ENCODE data around the gene CCDC174.
"Not testable (repeated sequence)": the region's sequence is repeated elsewhere in the genome, so short reads cannot be mapped to it uniquely, and the experiment has no call there.

CCDC174 gene

GRCh38 chr3:14650193-14650592, 1.4 kb upstream of the CCDC174 start:
- peaks cover 10 to 11% of the 10 kb centered on the region in 2 experiments for H3K36me3 ChIP-seq (ENCODE audit: control insufficient read depth in 2 of 2, insufficient read depth in 1 of 2, low read length in 2 of 2)
- H3K4me3 ChIP-seq (ENCODE audit: low read depth, low read length), result no peak overlapping the region
- CTCF ChIA-PET, result interaction anchor here (0.5 to 0.7 kb wide), 3 partner anchors 18 to 138 kb away, joined by 3 to 6 read pairs (median 4); no protein-coding TSS in a partner anchor
- no peak overlapping the region for H3K27ac ChIP-seq (ENCODE audit: extremely low read depth, low read depth, low read length)
- no peaks in the 10 kb centered on the region for H3K9me3 ChIP-seq (ENCODE audit: control insufficient read depth, insufficient read depth, low read depth, low read length)
- POLR2A ChIA-PET, result interaction anchor here (0.7 kb wide), 1 partner anchor 26 kb away, joined by 3 read pairs; no protein-coding TSS in a partner anchor
- H3K4me1 ChIP-seq (ENCODE audit: control insufficient read depth, insufficient read depth, low read length), result peaks cover 5% of the 10 kb centered on the region
- TF ChIP-seq ZNF623 (tag by site-specific recombination; IDR thresholded peaks at IDR 0.05) (no peak), ZNF112 (tag by site-specific recombination; IDR thresholded peaks at IDR 0.05) (no peak), ZNF501 (tag by site-specific recombination; IDR thresholded peaks at IDR 0.05) (no peak), ZNF292 (tag by site-specific recombination; IDR thresholded peaks at IDR 0.05; ENCODE audit: borderline replicate concordance, low read depth) (no peak), ZBTB21 (tag by site-specific recombination; IDR thresholded peaks at IDR 0.05) (no peak), PRDM4 (tag by site-specific recombination; IDR thresholded peaks at IDR 0.05) (no peak), ZNF280C (tag by site-specific recombination; IDR thresholded peaks at IDR 0.05) (no peak), ZNF777 (tag by site-specific recombination; IDR thresholded peaks at IDR 0.05; ENCODE audit: borderline replicate concordance) (no peak), ZNF585B (tag by site-specific recombination; IDR thresholded peaks at IDR 0.05) (no peak), BCL6B (tag by site-specific recombination; IDR thresholded peaks at IDR 0.05) (no peak), ZNF473 (tag by site-specific recombination; IDR thresholded peaks at IDR 0.05) (no peak), ZNF426 (tag by site-specific recombination; IDR thresholded peaks at IDR 0.05) (no peak), PBX3 (CRISPR knock-in tag; IDR thresholded peaks at IDR 0.05) (no peak), ZNF626 (tag by site-specific recombination; IDR thresholded peaks at IDR 0.05) (no peak), ZEB2 (tag by site-specific recombination; IDR thresholded peaks at IDR 0.05) (no peak)
- TF ChIP-seq, protein P1, sequence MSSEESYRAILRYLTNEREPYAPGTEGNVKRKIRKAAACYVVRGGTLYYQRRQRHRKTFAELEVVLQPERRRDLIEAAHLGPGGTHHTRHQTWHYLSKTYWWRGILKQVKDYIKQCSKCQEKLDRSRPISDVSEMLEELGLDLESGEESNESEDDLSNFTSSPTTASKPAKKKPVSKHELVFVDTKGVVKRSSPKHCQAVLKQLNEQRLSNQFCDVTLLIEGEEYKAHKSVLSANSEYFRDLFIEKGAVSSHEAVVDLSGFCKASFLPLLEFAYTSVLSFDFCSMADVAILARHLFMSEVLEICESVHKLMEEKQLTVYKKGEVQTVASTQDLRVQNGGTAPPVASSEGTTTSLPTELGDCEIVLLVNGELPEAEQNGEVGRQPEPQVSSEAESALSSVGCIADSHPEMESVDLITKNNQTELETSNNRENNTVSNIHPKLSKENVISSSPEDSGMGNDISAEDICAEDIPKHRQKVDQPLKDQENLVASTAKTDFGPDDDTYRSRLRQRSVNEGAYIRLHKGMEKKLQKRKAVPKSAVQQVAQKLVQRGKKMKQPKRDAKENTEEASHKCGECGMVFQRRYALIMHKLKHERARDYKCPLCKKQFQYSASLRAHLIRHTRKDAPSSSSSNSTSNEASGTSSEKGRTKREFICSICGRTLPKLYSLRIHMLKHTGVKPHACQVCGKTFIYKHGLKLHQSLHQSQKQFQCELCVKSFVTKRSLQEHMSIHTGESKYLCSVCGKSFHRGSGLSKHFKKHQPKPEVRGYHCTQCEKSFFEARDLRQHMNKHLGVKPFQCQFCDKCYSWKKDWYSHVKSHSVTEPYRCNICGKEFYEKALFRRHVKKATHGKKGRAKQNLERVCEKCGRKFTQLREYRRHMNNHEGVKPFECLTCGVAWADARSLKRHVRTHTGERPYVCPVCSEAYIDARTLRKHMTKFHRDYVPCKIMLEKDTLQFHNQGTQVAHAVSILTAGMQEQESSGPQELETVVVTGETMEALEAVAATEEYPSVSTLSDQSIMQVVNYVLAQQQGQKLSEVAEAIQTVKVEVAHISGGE (tag by site-specific recombination; conservative IDR thresholded peaks at IDR 0.05; ENCODE audit: low read depth), result no peak
- TF ChIP-seq, protein P2, sequence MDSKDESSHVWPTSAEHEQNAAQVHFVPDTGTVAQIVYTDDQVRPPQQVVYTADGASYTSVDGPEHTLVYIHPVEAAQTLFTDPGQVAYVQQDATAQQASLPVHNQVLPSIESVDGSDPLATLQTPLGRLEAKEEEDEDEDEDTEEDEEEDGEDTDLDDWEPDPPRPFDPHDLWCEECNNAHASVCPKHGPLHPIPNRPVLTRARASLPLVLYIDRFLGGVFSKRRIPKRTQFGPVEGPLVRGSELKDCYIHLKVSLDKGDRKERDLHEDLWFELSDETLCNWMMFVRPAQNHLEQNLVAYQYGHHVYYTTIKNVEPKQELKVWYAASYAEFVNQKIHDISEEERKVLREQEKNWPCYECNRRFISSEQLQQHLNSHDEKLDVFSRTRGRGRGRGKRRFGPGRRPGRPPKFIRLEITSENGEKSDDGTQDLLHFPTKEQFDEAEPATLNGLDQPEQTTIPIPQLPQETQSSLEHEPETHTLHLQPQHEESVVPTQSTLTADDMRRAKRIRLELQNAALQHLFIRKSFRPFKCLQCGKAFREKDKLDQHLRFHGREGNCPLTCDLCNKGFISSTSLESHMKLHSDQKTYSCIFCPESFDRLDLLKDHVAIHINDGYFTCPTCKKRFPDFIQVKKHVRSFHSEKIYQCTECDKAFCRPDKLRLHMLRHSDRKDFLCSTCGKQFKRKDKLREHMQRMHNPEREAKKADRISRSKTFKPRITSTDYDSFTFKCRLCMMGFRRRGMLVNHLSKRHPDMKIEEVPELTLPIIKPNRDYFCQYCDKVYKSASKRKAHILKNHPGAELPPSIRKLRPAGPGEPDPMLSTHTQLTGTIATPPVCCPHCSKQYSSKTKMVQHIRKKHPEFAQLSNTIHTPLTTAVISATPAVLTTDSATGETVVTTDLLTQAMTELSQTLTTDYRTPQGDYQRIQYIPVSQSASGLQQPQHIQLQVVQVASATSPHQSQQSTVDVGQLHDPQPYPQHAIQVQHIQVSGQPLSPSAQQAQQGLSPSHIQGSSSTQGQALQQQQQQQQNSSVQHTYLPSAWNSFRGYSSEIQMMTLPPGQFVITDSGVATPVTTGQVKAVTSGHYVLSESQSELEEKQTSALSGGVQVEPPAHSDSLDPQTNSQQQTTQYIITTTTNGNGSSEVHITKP (tag by site-specific recombination; IDR thresholded peaks at IDR 0.05), result no peak

- not testable (repeated sequence) for H3K9me3 ChIP-seq (ENCODE audit: control insufficient read depth, insufficient read depth, low read depth, low read length); H3K27ac ChIP-seq (ENCODE audit: extremely low read depth, low read depth, low read length); H3K4me1 ChIP-seq (ENCODE audit: control insufficient read depth, insufficient read depth, low read length)
- peak overlapping the region; percentile 93 for H3K4me3 ChIP-seq (ENCODE audit: low read depth, low read length)
- POLR2A ChIA-PET, result interaction anchor here (0.8 to 1.5 kb wide), 3 partner anchors 9 to 474 kb away, joined by 3 to 4 read pairs (median 3); partner anchors contain the start of genes LSM3 and XPC
- H3K36me3 ChIP-seq (ENCODE audit: control insufficient read depth in 2 of 2, insufficient read depth in 1 of 2, low read length in 2 of 2), result peaks cover 28 to 33% of the 10 kb centered on the region in 2 experiments
- CTCF ChIA-PET, result interaction anchor here (0.6 to 2.4 kb wide), 8 partner anchors 9 to 390 kb away, joined by 3 to 8 read pairs (median 4); no protein-coding TSS in a partner anchor
Measured at GRCh38 chr3:14652360-14652907, 872 bp downstream of the CCDC174 start.

All from HEK293 (cell line).